K562 (cell line): ENCODE results near the gene PHKB. TPM values are rescaled to one million over a fixed set of nuclear protein-coding genes. Genes with fewer than 3 reads are reported as not detected.
A peak's percentile ranks its signal among the peaks of the same experiment; 100 is the strongest.

Experiments
- ATF7 ChIP-seq: fragments of 450-650 bp; IDR thresholded peaks from 2 replicates; pipeline ENCODE4 v1.7.1; 2014; ENCODE audit warnings: mild to moderate bottlenecking, moderate library complexity
- BRD4 ChIP-seq: fragments of 200-600 bp; sonication (generic); IDR thresholded peaks from 2 replicates; pipeline ENCODE4 v1.6.1; 2017; ENCODE audit warnings: inconsistent platforms
- BRD9 ChIP-seq: fragments of 450-650 bp; IDR thresholded peaks from 2 replicates; pipeline ENCODE4 v1.6.1; 2018; ENCODE audit warnings: low read depth; ENCODE audit not compliant: partially characterized antibody
- C11orf30 ChIP-seq: fragments of 450-650 bp; IDR thresholded peaks from 2 replicates; pipeline ENCODE4 v1.6.1; 2016; ENCODE audit warnings: low read depth, mild to moderate bottlenecking
- FOXA3 ChIP-seq, 2 experiments: fragments of 450-650 bp in 1 of 2; sonication (generic) in 1 of 2; formaldehyde crosslinking; IDR thresholded peaks in 1 of 2; conservative IDR thresholded peaks in 1 of 2; 2 replicates each; pipeline versions ENCODE4 v1.4.0 to v1.8.0; 2020 to 2022; ENCODE audit warnings: mild to moderate bottlenecking in 2 of 2, missing genetic modification reagents in 1 of 2
- GATA2 ChIP-seq: sonication (generic); formaldehyde crosslinking; IDR thresholded peaks from 2 replicates; pipeline ENCODE4 v1.4.0; 2020; ENCODE audit warnings: mild to moderate bottlenecking, missing genetic modification reagents
- L3MBTL2 ChIP-seq: fragments of 450-650 bp; IDR thresholded peaks from 2 replicates; pipeline ENCODE4 v1.6.1; 2016; ENCODE audit warnings: mild to moderate bottlenecking, moderate library complexity
- MAFF ChIP-seq: IDR thresholded peaks from 2 replicates; pipeline ENCODE4 v1.6.1; 2012; ENCODE audit warnings: low read length, improper control_type of control experiment
- MLX ChIP-seq, 2 experiments: fragments of 450-650 bp in 1 of 2; sonication (generic) in 1 of 2; formaldehyde crosslinking; conservative IDR thresholded peaks; 2 replicates each; pipeline versions ENCODE4 v1.4.0 to v1.8.1; 2020 to 2022; ENCODE audit warnings: mild to moderate bottlenecking in 1 of 2, missing genetic modification reagents in 1 of 2
- NFRKB ChIP-seq: fragments of 450-650 bp; IDR thresholded peaks from 2 replicates; pipeline ENCODE4 v1.6.1; 2016; ENCODE audit warnings: low read depth
- NRF1 ChIP-seq, 2 experiments: fragments of 450-650 bp; IDR thresholded peaks in 1 of 2; conservative IDR thresholded peaks in 1 of 2; 2 replicates each; pipeline ENCODE4 v1.6.1; 2014; ENCODE audit warnings: mild to moderate bottlenecking in 2 of 2
- OTX1 ChIP-seq: fragments of 450-650 bp; formaldehyde crosslinking; IDR thresholded peaks from 2 replicates; pipeline ENCODE4 v1.4.0; 2022; ENCODE audit warnings: mild to moderate bottlenecking
- POLR2A ChIP-seq: fragments of 450-650 bp; conservative IDR thresholded peaks from 2 replicates; pipeline ENCODE4 v1.6.1; 2016
- POLR2H ChIP-seq: IDR thresholded peaks from 2 replicates; pipeline ENCODE4 v1.6.1; 2016; ENCODE audit warnings: missing genetic modification characterization, low read depth, mild to moderate bottlenecking, control low read depth, missing compliant biosample characterization, moderate library complexity
- RAD21 ChIP-seq, 2 experiments: fragments of 250-450 bp in 1 of 2; fragments of 450-650 bp in 1 of 2; sonication (Bioruptor Pico) in 1 of 2; formaldehyde crosslinking in 1 of 2; IDR thresholded peaks in 1 of 2; conservative IDR thresholded peaks in 1 of 2; 2 replicates each; pipeline versions ENCODE4 v1.4.0 to v1.8.0; 2020 to 2022; ENCODE audit warnings: mild to moderate bottlenecking in 2 of 2, moderate library complexity in 1 of 2
- SNIP1 ChIP-seq: fragments of 450-650 bp; IDR thresholded peaks from 2 replicates; pipeline ENCODE4 v1.7.1; 2017; ENCODE audit warnings: low read depth, mild to moderate bottlenecking
- SOX6 ChIP-seq: fragments of 450-650 bp; IDR thresholded peaks from 2 replicates; pipeline ENCODE4 v1.6.1; 2014; ENCODE audit warnings: mild to moderate bottlenecking
- TAF7 ChIP-seq: fragments of 450-650 bp; IDR thresholded peaks from 2 replicates; pipeline ENCODE4 v1.6.1; 2016; ENCODE audit warnings: missing genetic modification characterization, missing compliant biosample characterization
- YY1 ChIP-seq, 3 experiments: IDR thresholded peaks; 2 replicates each; pipeline ENCODE4 v1.6.1; 2011; ENCODE audit warnings: low read length in 2 of 3, mild to moderate bottlenecking in 2 of 3, moderate library complexity in 2 of 3, borderline replicate concordance in 1 of 3, control low read depth in 1 of 3, low read depth in 1 of 3; ENCODE audit not compliant: insufficient read depth in 3 of 3, insufficient replicate concordance in 2 of 3, control insufficient read depth in 1 of 3, insufficient read length in 1 of 3; ENCODE audit errors: extremely low read depth in 1 of 3
- ZBTB7A ChIP-seq: IDR thresholded peaks from 2 replicates; pipeline ENCODE4 v1.6.1; 2011; ENCODE audit warnings: low read depth, mild to moderate bottlenecking, low read length, moderate library complexity, borderline replicate concordance; ENCODE audit not compliant: control insufficient read depth
- ZKSCAN3 ChIP-seq: fragments of 250-450 bp; sonication (Bioruptor Pico); IDR thresholded peaks from 2 replicates; pipeline ENCODE4 v1.4.0; 2020
- polyA plus RNA-seq, 8 experiments: library from polyadenylated mRNA; depleted of rRNA in 4 of 8; stranded (reverse) in 5 of 8; unstranded in 3 of 8; fragments of >200 nt; fragmentation: Nextera tagmentation in 2 of 8; fragmentation: Illumina TruSeq in 1 of 8; extraction: Ambion mirVana in 2 of 8; extraction: Trizol in 1 of 8; gene quantifications; 2 replicates each; pipeline versions ENCODE4 v1.2.1 to v1.2.3, GENCODE V29; 2011 to 2014; ENCODE audit warnings: inconsistent platforms in 1 of 8, missing spikeins in 1 of 8
- total RNA-seq, 7 experiments: library from RNA; depleted of rRNA in 6 of 7; stranded (reverse); fragments of >200 nt in 6 of 7; fragmentation: Illumina TruSeq in 2 of 7; extraction: Trizol in 2 of 7; gene quantifications; 2 replicates each; pipeline versions ENCODE4 v1.2.1 to v1.2.3, GENCODE V29; 2011 to 2021; ENCODE audit warnings: low replicate concordance in 1 of 7
- TF ChIP-seq, protein P1 (sequence below), 2 experiments: fragments of 450-650 bp; conservative IDR thresholded peaks; 2 replicates each; pipeline ENCODE4 v1.6.1; 2017; ENCODE audit warnings: mild to moderate bottlenecking in 2 of 2, moderate library complexity in 2 of 2
- TF ChIP-seq, protein P2 (sequence below), 2 experiments: fragments of 200-800 bp in 1 of 2; sonication (Bioruptor generic) in 1 of 2; sonication (generic) in 1 of 2; formaldehyde crosslinking in 1 of 2; IDR thresholded peaks in 1 of 2; conservative IDR thresholded peaks in 1 of 2; 2 replicates each; pipeline versions ENCODE4 v1.5.0 to v1.6.1; 2016 to 2020; ENCODE audit warnings: missing compliant biosample characterization in 1 of 2, missing genetic modification characterization in 1 of 2, missing genetic modification reagents in 1 of 2

Gene PHKB
- total and polyA plus RNA-seq, 9 of the 15 experiments (the other 6 are each of a cell fraction or from before 2014, with no cell fraction given): 24.7 to 92.3 (median 67.0) TPM

DNA sequence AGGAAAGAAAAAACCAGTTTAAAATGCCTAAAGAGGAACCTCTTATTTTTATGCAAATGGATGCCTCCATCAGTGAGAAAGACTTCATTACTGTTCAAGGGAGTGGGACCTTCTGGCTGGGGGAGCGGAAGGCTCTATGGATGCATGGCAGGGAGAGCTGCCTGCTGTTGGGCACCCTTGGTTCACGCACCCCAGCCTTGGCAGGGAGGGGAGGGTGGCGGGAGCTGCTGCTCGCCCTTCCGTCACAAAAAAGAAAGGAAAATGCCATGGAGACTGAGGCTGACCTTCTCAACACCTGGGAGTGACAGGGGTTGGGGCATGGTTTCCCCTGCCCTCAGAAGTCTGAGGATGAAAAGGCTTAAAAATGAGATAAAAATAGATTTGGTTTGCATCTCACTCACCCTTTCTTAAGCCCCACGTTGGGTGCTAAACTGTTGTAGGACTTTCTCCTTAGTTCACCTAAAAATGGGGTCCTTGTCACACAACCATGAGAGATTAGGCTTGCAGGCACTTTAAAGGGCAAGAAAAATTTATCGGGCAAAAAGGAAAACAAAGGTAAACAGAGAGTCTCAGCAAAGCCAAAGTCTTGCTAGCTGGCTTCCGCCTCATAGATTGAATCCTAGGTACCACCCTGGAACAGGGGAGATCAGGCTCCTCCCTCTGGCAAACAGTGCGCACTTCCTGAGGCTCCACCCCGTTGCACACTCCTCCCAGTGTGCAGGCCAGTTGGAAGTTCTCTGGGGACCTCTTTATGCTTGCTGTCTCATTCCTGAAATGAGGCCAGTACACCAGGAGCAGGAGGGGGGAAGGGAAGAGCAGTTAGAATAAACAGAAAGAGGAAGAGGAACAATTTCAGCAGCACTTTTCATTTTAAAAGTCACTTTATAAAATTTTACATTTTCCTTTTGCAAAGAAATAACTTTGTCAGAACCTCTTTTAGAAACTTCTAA, 31.6 kb downstream of the PHKB start (continued):
- no peak for TF ChIP-seq OTX1 (CRISPR knock-in tag)
- TF ChIP-seq BRD9: no peak
- TF ChIP-seq MLX (CRISPR knock-in tag; conservative IDR thresholded peaks at IDR 0.05): no peak
- TF ChIP-seq POLR2H (tag): peak; percentile 71; the same call in 1 of the 2 replicates
- TF ChIP-seq ZBTB7A: peak; percentile 25; the same call in 1 of the 2 replicates
- TF ChIP-seq, protein P1, sequence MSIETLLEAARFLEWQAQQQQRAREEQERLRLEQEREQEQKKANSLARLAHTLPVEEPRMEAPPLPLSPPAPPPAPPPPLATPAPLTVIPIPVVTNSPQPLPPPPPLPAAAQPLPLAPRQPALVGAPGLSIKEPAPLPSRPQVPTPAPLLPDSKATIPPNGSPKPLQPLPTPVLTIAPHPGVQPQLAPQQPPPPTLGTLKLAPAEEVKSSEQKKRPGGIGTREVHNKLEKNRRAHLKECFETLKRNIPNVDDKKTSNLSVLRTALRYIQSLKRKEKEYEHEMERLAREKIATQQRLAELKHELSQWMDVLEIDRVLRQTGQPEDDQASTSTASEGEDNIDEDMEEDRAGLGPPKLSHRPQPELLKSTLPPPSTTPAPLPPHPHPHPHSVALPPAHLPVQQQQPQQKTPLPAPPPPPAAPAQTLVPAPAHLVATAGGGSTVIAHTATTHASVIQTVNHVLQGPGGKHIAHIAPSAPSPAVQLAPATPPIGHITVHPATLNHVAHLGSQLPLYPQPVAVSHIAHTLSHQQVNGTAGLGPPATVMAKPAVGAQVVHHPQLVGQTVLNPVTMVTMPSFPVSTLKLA (conservative IDR thresholded peaks at IDR 0.05): peak; percentile 20 to 52; a peak in 2 of 4 replicates
- TF ChIP-seq ZKSCAN3 (CRISPR knock-in tag): no peak
- TF ChIP-seq NFRKB: no peak
- peak; percentile 76 to 78 for TF ChIP-seq NRF1 (conservative IDR thresholded peaks at IDR 0.05 in 1 of 2, IDR thresholded peaks at IDR 0.05 in 1 of 2)
- TF ChIP-seq L3MBTL2: peak; percentile 37; the same call in 1 of the 2 replicates
- peak; percentile 59 for TF ChIP-seq SOX6
- peak; percentile 46; the same call in 1 of the 2 replicates for TF ChIP-seq ATF7
- TF ChIP-seq, protein P2, sequence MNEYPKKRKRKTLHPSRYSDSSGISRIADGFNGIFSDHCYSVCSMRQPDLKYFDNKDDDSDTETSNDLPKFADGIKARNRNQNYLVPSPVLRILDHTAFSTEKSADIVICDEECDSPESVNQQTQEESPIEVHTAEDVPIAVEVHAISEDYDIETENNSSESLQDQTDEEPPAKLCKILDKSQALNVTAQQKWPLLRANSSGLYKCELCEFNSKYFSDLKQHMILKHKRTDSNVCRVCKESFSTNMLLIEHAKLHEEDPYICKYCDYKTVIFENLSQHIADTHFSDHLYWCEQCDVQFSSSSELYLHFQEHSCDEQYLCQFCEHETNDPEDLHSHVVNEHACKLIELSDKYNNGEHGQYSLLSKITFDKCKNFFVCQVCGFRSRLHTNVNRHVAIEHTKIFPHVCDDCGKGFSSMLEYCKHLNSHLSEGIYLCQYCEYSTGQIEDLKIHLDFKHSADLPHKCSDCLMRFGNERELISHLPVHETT (CRISPR knock-in tag; conservative IDR thresholded peaks at IDR 0.05 in 1 of 2, IDR thresholded peaks at IDR 0.05 in 1 of 2): no peak
- peak in 1 of 2 experiments; percentile 20; a peak in 1 of 4 replicates for TF ChIP-seq FOXA3 (CRISPR knock-in tag; conservative IDR thresholded peaks at IDR 0.05 in 1 of 2, IDR thresholded peaks at IDR 0.05 in 1 of 2)
- TF ChIP-seq SNIP1: no peak
- 0 out of 2 replicates have a peak, but pooled peaks have one; percentile 36 for TF ChIP-seq BRD4
- TF ChIP-seq TAF7 (tag): peak; percentile 46; the same call in 1 of the 2 replicates
- no peak for TF ChIP-seq GATA2
- no peak for TF ChIP-seq C11orf30
- peak in 1 of 2 experiments; percentile 35; a peak in 1 of 4 replicates for TF ChIP-seq RAD21 (CRISPR knock-in tag; conservative IDR thresholded peaks at IDR 0.05 in 1 of 2, IDR thresholded peaks at IDR 0.05 in 1 of 2)
- TF ChIP-seq MAFF: 0 out of 2 replicates have a peak, but pooled peaks have one; percentile 1
- TF ChIP-seq YY1 (IDR thresholded peaks at IDR 0.05; ENCODE audit: borderline replicate concordance in 1 of 3, control insufficient read depth in 1 of 3, extremely low read depth in 1 of 3, insufficient read depth in 3 of 3, insufficient read length in 1 of 3, insufficient replicate concordance in 2 of 3, low read depth in 1 of 3, low read length in 2 of 3): peak in 1 of 3 experiments; percentile 38
- peak; percentile 51 for TF ChIP-seq POLR2A
